ENCODE results near the gene FAM72D. TPM values are rescaled to one million over a fixed set of nuclear protein-coding genes. Genes with fewer than 3 reads are reported as not detected.
"Not testable (repeated sequence)": the region's sequence is repeated elsewhere in the genome, so short reads cannot be mapped to it uniquely, and the experiment has no call there.

FAM72D gene
- polyA plus RNA-seq, 3 donors = 0.48 to 1.2 (median 0.79) TPM

DNA sequence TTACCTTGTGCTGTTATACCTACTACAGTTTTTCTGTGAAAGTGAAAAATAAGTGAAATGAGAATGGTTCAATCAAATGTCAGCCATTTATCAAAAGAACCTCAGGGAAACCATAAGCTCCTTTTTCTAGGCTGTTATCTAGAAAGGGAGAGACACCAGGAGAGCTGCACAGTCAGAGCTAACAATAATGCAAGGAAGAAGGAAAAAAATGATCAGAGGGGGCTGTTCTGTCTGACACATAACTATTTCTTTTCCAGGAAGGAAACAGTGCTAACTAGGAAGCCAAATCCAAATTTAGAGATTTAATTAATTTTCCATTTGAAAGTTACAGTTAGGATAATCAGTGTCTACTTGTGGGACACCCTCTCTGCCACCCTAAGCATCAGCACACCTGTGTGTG is 31.4 kb downstream of the FAM72D start:
- H3K27me3 Mint-ChIP-seq (ENCODE audit: low read depth in 3 of 3); H3K27me3 ChIP-seq (ENCODE audit: control insufficient read depth in 2 of 2, insufficient read depth in 2 of 2, low read length in 2 of 2); H3K27ac ChIP-seq (ENCODE audit: low read depth in 1 of 2, low read length in 2 of 2); H3K27ac Mint-ChIP-seq; H3K79me2 ChIP-seq (ENCODE audit: insufficient read depth, low read length); H3K4me1 Mint-ChIP-seq; H3K4me3 Mint-ChIP-seq; H3K36me3 Mint-ChIP-seq; DNase-seq; H2AFZ ChIP-seq (ENCODE audit: insufficient read depth, low read depth, low read length, poor library complexity, severe bottlenecking); intact Hi-C loops (cut with micrococcal nuclease); H3K4me2 ChIP-seq (replicated peaks; ENCODE audit: extremely low read depth, low read length, poor library complexity, severe bottlenecking); H3K9me3 Mint-ChIP-seq; H3K9ac ChIP-seq (ENCODE audit: insufficient read depth, low read length, poor library complexity, severe bottlenecking); H3K4me3 ChIP-seq (replicated peaks in 1 of 3; ENCODE audit: low read depth in 2 of 3, low read length in 3 of 3); H4K20me1 ChIP-seq (ENCODE audit: insufficient read depth, low read length); H3K4me1 ChIP-seq (ENCODE audit: control insufficient read depth in 1 of 2, insufficient read depth in 2 of 2, low read length in 2 of 2); H3K9me3 ChIP-seq (replicated peaks in 1 of 2; ENCODE audit: control insufficient read depth in 1 of 2, insufficient read depth in 1 of 2, low read length in 2 of 2); H3K36me3 ChIP-seq (replicated peaks in 1 of 2; ENCODE audit: control insufficient read depth in 1 of 2, insufficient read depth in 2 of 2, low read length in 2 of 2): not testable (repeated sequence)

- H3K9me3 ChIP-seq (replicated peaks in 1 of 2; ENCODE audit: control insufficient read depth in 1 of 2, insufficient read depth in 1 of 2, low read length in 2 of 2); H3K36me3 ChIP-seq (replicated peaks in 1 of 2; ENCODE audit: control insufficient read depth in 1 of 2, insufficient read depth in 2 of 2, low read length in 2 of 2); H4K20me1 ChIP-seq (ENCODE audit: insufficient read depth, low read length); H3K27me3 Mint-ChIP-seq (ENCODE audit: low read depth in 3 of 3); H3K9me3 Mint-ChIP-seq; H2AFZ ChIP-seq (ENCODE audit: insufficient read depth, low read depth, low read length, poor library complexity, severe bottlenecking); H3K4me2 ChIP-seq (replicated peaks; ENCODE audit: extremely low read depth, low read length, poor library complexity, severe bottlenecking); H3K79me2 ChIP-seq (ENCODE audit: insufficient read depth, low read length); intact Hi-C loops (cut with micrococcal nuclease); H3K4me1 ChIP-seq (ENCODE audit: control insufficient read depth in 1 of 2, insufficient read depth in 2 of 2, low read length in 2 of 2); H3K9ac ChIP-seq (ENCODE audit: insufficient read depth, low read length, poor library complexity, severe bottlenecking); H3K27me3 ChIP-seq (ENCODE audit: control insufficient read depth in 2 of 2, insufficient read depth in 2 of 2, low read length in 2 of 2); H3K4me1 Mint-ChIP-seq; H3K36me3 Mint-ChIP-seq: not testable (repeated sequence)
- Histone ChIP-seq H3K4me3 (replicated peaks in 1 of 3; ENCODE audit: low read depth in 2 of 3, low read length in 3 of 3) (peak overlapping the region in 1 of 3 experiments; percentile 40), H3K27ac (ENCODE audit: low read depth in 1 of 2, low read length in 2 of 2) (peak overlapping the region; percentile 47 to 58)
- WGBS (ENCODE audit: insufficient coverage) = no CpG with 5 or more reads among the region's 14 CpGs
- Mint-ChIP-seq H3K27ac (peak overlapping the region; percentile 58 to 84 (median 72)), H3K4me3 (peak overlapping the region in 1 of 2 donors; percentile 20)
- DNase-seq = peak; percentile 44 to 51 (median 46)
These were observed 33.1 kb downstream of the FAM72D start for GRCh38 chr1:145128697-145129469.

DNA sequence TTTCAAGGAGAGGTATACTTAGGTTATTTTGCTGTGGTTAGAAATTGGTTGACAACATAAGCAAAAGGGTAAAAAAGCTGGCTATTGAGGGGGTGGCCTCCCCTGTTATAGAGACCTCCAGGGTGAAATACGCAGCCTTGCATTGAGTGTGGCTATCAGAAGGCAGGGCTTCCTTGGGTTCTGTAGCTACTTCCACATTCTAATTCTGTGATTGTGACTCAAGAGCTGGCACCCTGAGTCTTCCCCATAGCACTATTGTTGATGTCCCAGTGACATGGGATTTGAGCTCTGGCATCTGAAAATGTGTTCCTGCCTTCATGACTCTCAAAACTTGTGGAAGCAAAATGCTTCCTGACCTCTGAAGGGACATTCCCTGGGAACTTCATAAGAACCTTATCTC is 38.7 kb downstream of the FAM72D start:
- H3K79me2 ChIP-seq (ENCODE audit: insufficient read depth, low read length); H3K27ac ChIP-seq (ENCODE audit: low read depth in 1 of 2, low read length in 2 of 2); H3K36me3 ChIP-seq (replicated peaks in 1 of 2; ENCODE audit: control insufficient read depth in 1 of 2, insufficient read depth in 2 of 2, low read length in 2 of 2); intact Hi-C loops (cut with micrococcal nuclease); H3K27me3 ChIP-seq (ENCODE audit: control insufficient read depth in 2 of 2, insufficient read depth in 2 of 2, low read length in 2 of 2); H4K20me1 ChIP-seq (ENCODE audit: insufficient read depth, low read length); H3K27me3 Mint-ChIP-seq (ENCODE audit: low read depth in 3 of 3); DNase-seq; H2AFZ ChIP-seq (ENCODE audit: insufficient read depth, low read depth, low read length, poor library complexity, severe bottlenecking); H3K4me3 ChIP-seq (replicated peaks in 1 of 3; ENCODE audit: low read depth in 2 of 3, low read length in 3 of 3); H3K9me3 Mint-ChIP-seq; H3K4me1 ChIP-seq (ENCODE audit: control insufficient read depth in 1 of 2, insufficient read depth in 2 of 2, low read length in 2 of 2); H3K36me3 Mint-ChIP-seq; H3K4me3 Mint-ChIP-seq; H3K9ac ChIP-seq (ENCODE audit: insufficient read depth, low read length, poor library complexity, severe bottlenecking); H3K9me3 ChIP-seq (replicated peaks in 1 of 2; ENCODE audit: control insufficient read depth in 1 of 2, insufficient read depth in 1 of 2, low read length in 2 of 2); H3K27ac Mint-ChIP-seq; H3K4me2 ChIP-seq (replicated peaks; ENCODE audit: extremely low read depth, low read length, poor library complexity, severe bottlenecking); H3K4me1 Mint-ChIP-seq: not testable (repeated sequence)
- WGBS (ENCODE audit: insufficient coverage) = no CpG with 5 or more reads among the region's 1 CpG

- H2AFZ ChIP-seq (ENCODE audit: insufficient read depth, low read depth, low read length, poor library complexity, severe bottlenecking); H3K36me3 ChIP-seq (replicated peaks in 1 of 2; ENCODE audit: control insufficient read depth in 1 of 2, insufficient read depth in 2 of 2, low read length in 2 of 2); H3K9me3 Mint-ChIP-seq; H3K9me3 ChIP-seq (replicated peaks in 1 of 2; ENCODE audit: control insufficient read depth in 1 of 2, insufficient read depth in 1 of 2, low read length in 2 of 2); H3K4me3 ChIP-seq (replicated peaks in 1 of 3; ENCODE audit: low read depth in 2 of 3, low read length in 3 of 3); H3K4me1 ChIP-seq (ENCODE audit: control insufficient read depth in 1 of 2, insufficient read depth in 2 of 2, low read length in 2 of 2); H3K36me3 Mint-ChIP-seq; DNase-seq; H3K9ac ChIP-seq (ENCODE audit: insufficient read depth, low read length, poor library complexity, severe bottlenecking); H3K4me2 ChIP-seq (replicated peaks; ENCODE audit: extremely low read depth, low read length, poor library complexity, severe bottlenecking); H4K20me1 ChIP-seq (ENCODE audit: insufficient read depth, low read length); intact Hi-C loops (cut with micrococcal nuclease); H3K4me3 Mint-ChIP-seq; H3K27me3 ChIP-seq (ENCODE audit: control insufficient read depth in 2 of 2, insufficient read depth in 2 of 2, low read length in 2 of 2); H3K27ac ChIP-seq (ENCODE audit: low read depth in 1 of 2, low read length in 2 of 2); H3K4me1 Mint-ChIP-seq; H3K79me2 ChIP-seq (ENCODE audit: insufficient read depth, low read length); H3K27ac Mint-ChIP-seq; H3K27me3 Mint-ChIP-seq (ENCODE audit: low read depth in 3 of 3): not testable (repeated sequence)
- WGBS (ENCODE audit: insufficient coverage) = no CpG with 5 or more reads among the region's 2 CpGs
These were observed 44.8 kb downstream of the FAM72D start for GRCh38 chr1:145140549-145140948.

Measured in CD14-positive monocyte (primary cell).